HCEC 1CT (cell line): ENCODE results near the gene ZNF534.
"Not testable (repeated sequence)": the region's sequence is repeated elsewhere in the genome, so short reads cannot be mapped to it uniquely, and the experiment has no call there.

ENCODE experiments used
- DNase-seq: peaks from one replicate; pipeline ENCODE4 v3.0.0-alpha.2; 2017

The ZNF534 gene

GRCh38 chr19:52428937-52429336 lies at the start of gene ZNF534:
Gene ZNF534 (plus strand): TSS chr19:52429148. CDS start chr19:52431475, 2,327 bp downstream.
- DNase-seq: no peak

DNA sequence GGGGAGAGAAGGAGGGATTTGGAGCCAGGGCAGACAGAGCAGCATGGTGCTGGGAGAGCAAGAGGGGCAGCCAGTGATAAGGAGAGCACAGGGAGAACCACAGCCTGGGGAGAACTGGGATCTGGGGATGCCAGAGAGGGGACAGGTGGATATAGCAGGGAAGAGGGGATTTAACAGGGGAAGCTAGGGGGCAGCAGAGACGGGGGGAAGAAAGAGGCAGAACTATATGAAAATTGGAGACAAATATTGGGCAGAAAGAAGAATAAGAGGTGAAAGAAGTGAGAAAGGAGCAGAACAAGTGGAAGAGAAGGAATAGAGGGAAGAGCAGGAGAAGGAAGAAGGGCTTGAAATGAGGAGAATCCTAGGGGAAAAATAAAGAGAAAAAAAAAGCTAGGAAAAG lies 37.8 kb upstream of the ZNF534 start:
- no peak for DNase-seq

GRCh38 chr19:52397310-52398080 lies 31.5 kb upstream of the ZNF534 start, which contains the start of gene ZNF528:
Gene ZNF528 (plus strand): TSS chr19:52397849. CDS start chr19:52402014, 4,165 bp downstream.
- peak; percentile 89 for DNase-seq

DNA sequence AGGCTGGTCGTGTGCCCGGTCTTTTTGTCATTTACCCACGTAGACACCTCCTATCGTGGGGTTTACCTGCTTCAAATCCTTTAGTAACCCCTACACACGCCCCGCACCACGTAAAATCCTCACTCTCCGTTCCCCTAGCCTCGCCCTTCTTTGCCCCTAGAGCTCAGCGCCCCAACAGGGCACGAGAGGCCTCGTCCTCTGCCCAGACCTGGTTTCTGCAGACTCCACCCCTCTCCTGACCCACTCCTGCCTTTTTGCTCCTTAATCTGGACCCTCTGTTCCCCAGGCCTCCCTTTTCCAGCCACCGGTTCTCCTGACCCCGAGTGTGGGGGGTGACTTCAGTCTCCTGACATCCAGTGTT lies 30.9 kb upstream of the ZNF534 start:
- no peak for DNase-seq

DNA sequence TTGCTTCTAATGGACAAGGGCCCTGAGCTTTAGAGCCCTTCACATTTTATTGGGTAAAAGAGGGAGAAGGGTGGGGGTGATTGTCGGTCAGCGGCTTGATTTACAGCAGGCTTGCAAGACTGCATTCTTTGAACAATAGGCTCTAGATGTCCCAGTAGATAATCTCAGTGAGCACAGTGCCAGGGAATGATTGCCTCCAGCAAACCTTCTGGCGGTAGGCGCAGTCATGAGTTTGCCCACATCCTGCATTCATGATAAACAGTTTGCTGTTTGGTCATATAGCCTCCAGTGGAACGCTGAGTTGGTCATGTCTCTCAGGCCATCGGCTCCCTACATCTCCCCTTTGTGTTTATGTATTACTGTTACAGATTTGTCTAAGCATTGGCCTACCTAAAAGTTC lies 18.7 kb upstream of the ZNF534 start:
- DNase-seq: no peak

DNA sequence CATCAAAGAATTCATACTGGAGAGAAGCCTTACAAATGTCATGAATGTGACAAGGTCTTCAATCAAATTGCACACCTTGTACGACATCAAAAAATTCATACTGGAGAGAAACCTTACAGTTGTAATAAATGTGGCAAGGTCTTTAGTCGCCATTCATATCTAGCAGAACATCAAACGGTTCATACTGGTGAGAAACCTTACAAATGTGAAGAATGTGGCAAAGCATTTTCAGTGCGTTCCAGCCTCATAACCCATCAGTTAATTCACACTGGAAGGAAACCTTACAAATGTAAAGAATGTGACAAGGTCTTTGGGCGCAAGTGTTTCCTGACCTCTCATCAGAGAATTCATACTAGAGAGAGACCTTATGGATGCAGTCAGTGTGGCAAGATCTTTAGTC lies 13.2 kb upstream of the ZNF534 start:
- no peak for DNase-seq

GRCh38 chr19:52442179-52442578 lies 13.2 kb downstream of the ZNF534 start:
- DNase-seq: no peak

DNA sequence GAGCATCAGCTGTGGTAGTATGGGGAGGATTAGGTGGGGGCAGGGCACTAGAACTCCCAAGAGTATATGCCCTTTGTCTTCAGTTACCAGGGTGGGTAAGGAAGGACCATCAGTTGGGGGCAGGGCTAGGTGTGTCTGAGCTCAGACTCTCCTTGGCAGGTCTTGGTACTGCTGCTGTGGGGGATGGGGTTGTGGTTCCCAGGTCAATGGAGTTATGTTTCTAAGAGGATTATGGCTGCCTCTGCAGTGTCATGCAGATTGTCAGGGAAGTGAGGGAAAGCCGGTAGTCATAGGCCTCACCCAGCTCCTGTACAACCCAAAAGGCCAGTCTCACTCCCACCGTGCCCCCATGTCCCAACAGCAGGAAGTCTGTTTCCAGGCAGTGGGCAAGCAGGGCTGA lies 15.6 kb downstream of the ZNF534 start:
- DNase-seq: no peak

- DNase-seq: no peak
Measured at GRCh38 chr19:52451241-52451640, 22.3 kb downstream of the ZNF534 start.

DNA sequence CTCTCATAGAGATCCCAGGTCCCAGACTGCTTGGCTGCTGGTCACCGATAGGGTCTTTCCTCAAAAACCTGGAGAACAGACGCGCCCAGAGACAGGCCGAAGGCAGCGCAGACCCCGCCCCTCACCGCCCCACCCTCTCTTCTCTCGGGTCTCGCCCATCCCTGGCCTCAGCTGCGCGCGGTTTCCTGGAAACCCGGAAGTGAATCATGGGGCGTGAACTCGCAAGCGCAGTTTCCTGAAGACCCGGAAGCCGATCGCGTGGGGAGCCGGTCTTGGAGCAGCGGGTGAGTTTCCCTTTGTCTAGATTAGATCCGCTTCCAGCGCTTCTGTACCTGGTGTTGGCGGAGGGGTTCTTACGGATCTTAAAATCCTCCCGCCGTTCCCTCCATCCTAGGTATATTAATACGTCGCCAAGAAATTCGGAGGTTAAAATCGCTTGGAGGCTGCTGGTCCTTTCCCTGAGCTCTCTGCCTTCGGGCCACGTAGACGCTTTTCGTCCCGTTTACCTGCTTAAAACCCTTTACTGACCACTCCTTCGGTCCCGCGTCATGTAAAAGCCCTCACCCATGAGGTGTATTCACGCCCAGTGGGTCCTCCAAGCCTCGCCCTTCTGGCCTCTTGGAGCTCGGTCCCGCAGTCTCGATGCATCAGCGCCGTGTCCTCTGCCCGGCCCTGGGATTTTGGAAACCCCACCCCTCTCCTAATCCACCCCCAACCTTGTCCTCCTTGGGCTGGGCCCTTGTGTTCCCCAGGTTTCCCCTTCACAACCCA lies 24.6 kb downstream of the ZNF534 start, which contains the start of gene ZNF578:
TSS of gene ZNF578 (plus strand) at position 230 of the 771 bp plus-strand sequence. CDS start 48,293 bp downstream, outside the sequence.
- peak; percentile 57 for DNase-seq

- no peak for DNase-seq
Measured at GRCh38 chr19:52464798-52465470, 36.0 kb downstream of the ZNF534 start.

DNA sequence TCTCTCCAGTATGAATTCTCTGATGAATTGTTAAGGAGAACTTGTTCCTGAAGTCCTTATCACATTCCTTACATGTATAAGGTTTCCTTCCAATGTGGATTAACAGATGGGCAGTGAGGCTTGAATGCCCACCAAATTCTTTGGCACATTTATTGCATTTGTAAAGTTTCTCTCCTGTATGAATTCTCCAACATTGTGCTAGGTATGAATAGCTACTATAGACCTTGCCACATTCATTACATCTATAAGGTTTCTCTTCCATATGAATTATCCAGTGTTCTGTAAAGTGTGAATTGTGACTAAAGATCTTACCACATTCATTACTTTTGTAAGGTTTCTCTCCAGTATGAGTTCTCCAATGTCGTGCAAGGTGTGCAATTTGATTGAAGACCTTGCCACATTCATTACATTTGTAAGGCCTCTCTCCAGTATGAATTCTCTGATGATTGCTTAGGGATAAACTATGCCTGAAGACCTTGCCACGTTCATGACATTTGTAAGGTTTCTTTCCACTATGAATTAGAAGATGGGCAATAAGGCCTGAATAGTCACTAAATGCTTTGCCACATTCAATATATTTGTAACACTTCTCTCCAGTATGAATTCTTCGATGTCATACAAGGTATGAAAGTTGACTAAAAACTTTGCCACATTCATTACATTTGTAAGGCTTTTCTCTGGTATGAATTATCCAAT lies 44.9 kb downstream of the ZNF534 start:
- no peak for DNase-seq

- DNase-seq: no peak
Measured at GRCh38 chr19:52474351-52475127, 45.6 kb downstream of the ZNF534 start.

GRCh38 chr19:52484111-52484743 lies 55.3 kb downstream of the ZNF534 start:
- DNase-seq: not testable (repeated sequence)

GRCh38 chr19:52485064-52485463 lies 56.1 kb downstream of the ZNF534 start:
- DNase-seq: not testable (repeated sequence)

GRCh38 chr19:52485561-52486240 lies 56.8 kb downstream of the ZNF534 start:
- DNase-seq: not testable (repeated sequence)

DNA sequence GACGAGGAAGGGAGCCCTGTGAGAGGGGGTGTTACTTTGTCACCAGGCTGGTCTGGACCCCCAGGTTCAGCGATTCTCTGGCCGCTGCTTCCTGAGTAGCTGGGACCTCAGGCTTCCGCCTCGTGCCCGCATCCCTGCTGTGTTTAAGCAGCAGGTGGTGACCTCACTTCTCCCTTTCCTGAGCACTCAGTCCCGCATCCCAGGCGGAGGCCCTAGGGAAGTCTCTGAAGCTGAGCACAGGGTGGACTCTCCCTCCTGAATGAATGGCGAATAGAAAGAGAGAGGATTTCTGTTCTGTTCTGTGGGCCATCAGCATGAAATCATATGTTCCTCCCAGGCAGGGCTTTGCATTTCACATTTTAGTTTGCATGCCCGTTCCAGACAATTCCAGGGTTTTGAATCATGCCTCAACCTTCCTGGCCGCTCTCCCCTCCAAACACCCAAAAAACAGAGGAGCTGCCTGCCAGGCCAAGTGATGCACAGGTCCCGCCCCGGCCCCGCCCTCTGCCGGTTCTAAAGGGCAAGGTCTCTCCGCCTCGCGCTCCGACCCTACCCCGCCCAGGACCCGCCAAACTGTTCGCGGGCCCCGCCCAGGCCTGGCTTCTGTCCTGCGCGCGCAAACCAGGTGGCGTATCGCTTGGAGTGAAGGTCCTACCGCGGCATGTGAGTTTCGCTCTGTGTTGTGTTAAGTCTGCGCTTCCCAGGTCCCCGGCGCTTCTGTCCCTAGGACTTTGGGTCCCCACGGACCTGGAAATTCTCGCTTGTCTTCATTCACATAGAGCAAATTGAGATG lies 63.4 kb downstream of the ZNF534 start:
- DNase-seq: no peak

DNA sequence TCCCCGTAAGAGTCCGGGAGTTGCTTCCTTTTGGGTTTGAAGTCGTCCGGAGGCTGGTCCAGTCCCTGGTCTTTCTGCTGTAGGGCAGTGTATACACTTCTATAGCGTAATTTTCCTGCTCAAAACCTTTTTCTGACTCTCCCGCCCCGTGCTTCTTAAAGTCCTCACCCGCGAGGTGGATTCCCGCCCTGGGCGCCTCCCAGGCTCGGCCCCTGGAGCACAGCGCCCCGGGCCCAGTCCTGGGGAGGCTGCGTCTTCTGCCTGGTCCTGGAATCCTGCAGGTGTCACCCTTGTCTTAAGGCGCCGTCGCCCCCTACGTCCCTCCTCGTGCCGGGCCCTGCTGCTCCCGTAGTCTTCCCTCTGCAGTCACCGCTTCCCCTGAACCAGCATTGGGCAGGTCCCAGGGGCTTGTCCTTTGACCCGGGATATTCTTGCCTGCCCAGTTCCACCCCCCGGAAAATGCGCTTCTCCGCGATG lies 64.1 kb downstream of the ZNF534 start:
- no peak for DNase-seq

DNA sequence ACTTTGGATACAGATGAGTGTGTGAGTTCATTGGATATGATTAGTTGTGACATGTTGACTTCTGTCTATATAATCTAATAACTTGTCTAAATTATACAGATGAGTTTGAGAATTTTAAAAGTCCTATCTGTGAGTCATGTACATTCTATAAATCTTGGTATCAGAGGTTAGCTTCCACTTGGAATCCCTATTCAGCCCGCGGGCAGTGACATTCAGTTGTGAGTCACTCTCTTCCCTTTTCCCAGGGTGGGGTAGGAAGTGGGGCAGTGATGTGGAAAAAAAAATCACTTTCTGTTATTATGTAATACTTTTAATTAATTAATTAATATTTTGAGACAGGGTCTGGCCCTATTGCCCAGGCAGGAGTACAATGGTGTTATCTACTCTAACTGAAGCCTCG lies 65.6 kb downstream of the ZNF534 start:
- DNase-seq: no peak

DNA sequence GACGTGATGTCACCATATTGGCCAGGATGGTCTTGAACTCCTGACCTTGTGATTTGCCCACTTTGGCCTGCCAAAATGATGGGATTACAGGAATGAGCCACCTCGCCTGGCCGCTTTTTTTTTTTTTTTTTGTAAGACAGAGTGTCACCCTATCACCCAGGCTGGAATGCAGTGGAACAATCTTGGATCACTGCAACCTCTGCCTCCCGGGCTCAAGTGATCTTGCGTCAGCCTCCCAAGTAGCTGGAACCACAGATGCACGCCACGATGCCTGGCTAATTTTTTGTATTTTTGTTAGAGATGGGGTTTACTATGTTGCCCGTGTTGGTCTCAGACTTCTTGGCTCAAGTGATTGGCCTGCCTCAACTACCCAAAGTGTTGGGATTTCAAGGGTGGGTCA lies 69.6 kb downstream of the ZNF534 start:
- no peak for DNase-seq
